CD14-positive monocyte (primary cell): ENCODE measurements around the gene CALD1. TPM values are rescaled to one million over a fixed set of nuclear protein-coding genes. Genes with fewer than 3 reads are reported as not detected.

ENCODE experiments used
- DNase-seq, 3 donors: peaks; one replicate each; pipeline ENCODE4 v3.0.0-alpha.2; 2011 to 2022
- H2AFZ ChIP-seq: 2 replicates; pipeline ENCODE4 v1.6.0; 2012; ENCODE audit warnings: mild to moderate bottlenecking, low read depth, low read length, inconsistent platforms; ENCODE audit not compliant: insufficient read depth, poor library complexity, severe bottlenecking
- H3K27ac ChIP-seq, 2 donors: 1 replicate in 1 of 2; 2 replicates in 1 of 2; pipeline ENCODE4 v1.5.1; 2012 to 2013; ENCODE audit warnings: low read length in 2 of 2, control low read depth in 1 of 2, inconsistent platforms in 1 of 2, low read depth in 1 of 2, mild to moderate bottlenecking in 1 of 2
- H3K27me3 ChIP-seq, 2 donors: one replicate each; pipeline versions ENCODE4 v1.6.0 to v1.6.1; 2011 to 2013; ENCODE audit warnings: low read length in 2 of 2; ENCODE audit not compliant: control insufficient read depth in 2 of 2, insufficient read depth in 2 of 2
- H3K36me3 ChIP-seq, 2 donors: replicated peaks in 1 of 2; 1 replicate in 1 of 2; 2 replicates in 1 of 2; pipeline versions ENCODE4 v1.5.1 to v1.6.1; 2012 to 2013; ENCODE audit warnings: low read length in 2 of 2, control low read depth in 1 of 2, inconsistent platforms in 1 of 2, mild to moderate bottlenecking in 1 of 2; ENCODE audit not compliant: insufficient read depth in 2 of 2, control insufficient read depth in 1 of 2
- H3K4me1 ChIP-seq, 2 donors: 1 replicate in 1 of 2; 2 replicates in 1 of 2; pipeline versions ENCODE4 v1.5.1 to v1.6.1; 2012 to 2013; ENCODE audit warnings: low read length in 2 of 2, control low read depth in 1 of 2, inconsistent platforms in 1 of 2, mild to moderate bottlenecking in 1 of 2, moderate library complexity in 1 of 2; ENCODE audit not compliant: insufficient read depth in 2 of 2, control insufficient read depth in 1 of 2
- H3K4me2 ChIP-seq: replicated peaks from 2 replicates; pipeline ENCODE3; 2012; ENCODE audit warnings: low read length, moderate library complexity, mild to moderate bottlenecking; ENCODE audit not compliant: poor library complexity, severe bottlenecking; ENCODE audit errors: extremely low read depth
- H3K4me3 ChIP-seq, 3 experiments: fragments of 200-600 bp in 1 of 3; sonication (generic) in 1 of 3; replicated peaks in 1 of 3; 1 replicate in 2 of 3; 2 replicates in 1 of 3; pipeline ENCODE4 v1.5.1; 2011 to 2013; ENCODE audit warnings: low read length in 3 of 3, mild to moderate bottlenecking in 3 of 3, control low read depth in 2 of 3, low read depth in 2 of 3, inconsistent platforms in 1 of 3, moderate library complexity in 1 of 3
- H3K79me2 ChIP-seq: 2 replicates; pipeline ENCODE4 v1.6.0; 2012; ENCODE audit warnings: mild to moderate bottlenecking, control low read depth, inconsistent platforms, low read length, moderate library complexity; ENCODE audit not compliant: insufficient read depth
- H3K9ac ChIP-seq: 2 replicates; pipeline ENCODE4 v1.6.0; 2017; ENCODE audit warnings: low read length, mild to moderate bottlenecking; ENCODE audit not compliant: insufficient read depth, poor library complexity, severe bottlenecking
- H3K9me3 ChIP-seq, 2 donors: replicated peaks in 1 of 2; 1 replicate in 1 of 2; 2 replicates in 1 of 2; pipeline versions ENCODE4 v1.5.1 to v1.6.1; 2012 to 2013; ENCODE audit warnings: low read length in 2 of 2, control low read depth in 1 of 2; ENCODE audit not compliant: control insufficient read depth in 1 of 2, insufficient read depth in 1 of 2
- H4K20me1 ChIP-seq: 2 replicates; pipeline ENCODE4 v1.6.0; 2012; ENCODE audit warnings: mild to moderate bottlenecking, low read length, control low read depth, moderate library complexity; ENCODE audit not compliant: insufficient read depth
- H3K27ac Mint-ChIP-seq, 7 donors: one replicate each; pipeline ENCODE4 v1.8.0; 2020; ENCODE audit warnings: mild to moderate bottlenecking in 7 of 7, mixed read lengths in 7 of 7, moderate library complexity in 6 of 7, inconsistent platforms in 2 of 7
- H3K27me3 Mint-ChIP-seq, 3 donors: one replicate each; pipeline ENCODE4 v1.8.0; 2021 to 2022; ENCODE audit warnings: low read depth in 3 of 3, mild to moderate bottlenecking in 3 of 3, mixed read lengths in 3 of 3, moderate library complexity in 3 of 3, inconsistent platforms in 1 of 3
- H3K36me3 Mint-ChIP-seq, 2 donors: one replicate each; pipeline ENCODE4 v1.8.0; 2020; ENCODE audit warnings: mixed read lengths in 2 of 2, inconsistent platforms in 1 of 2, mild to moderate bottlenecking in 1 of 2
- H3K4me1 Mint-ChIP-seq: one replicate; pipeline ENCODE4 v1.8.0; 2020; ENCODE audit warnings: mild to moderate bottlenecking, mixed read lengths
- H3K4me3 Mint-ChIP-seq, 2 donors: one replicate each; pipeline ENCODE4 v1.8.0; 2020; ENCODE audit warnings: mild to moderate bottlenecking in 2 of 2, mixed read lengths in 2 of 2, moderate library complexity in 1 of 2
- H3K9me3 Mint-ChIP-seq, 7 donors: one replicate each; pipeline ENCODE4 v1.8.0; 2020 to 2022; ENCODE audit warnings: mixed read lengths in 7 of 7, mild to moderate bottlenecking in 6 of 7, moderate library complexity in 6 of 7, inconsistent platforms in 2 of 7
- CTCF ChIP-seq: fragments of 200-600 bp; IDR thresholded peaks from one replicate; pipeline ENCODE4 v1.8.0; 2022; ENCODE audit warnings: antibody characterized with exemption, mild to moderate bottlenecking
- WGBS: methylation state at CpG from one replicate; pipeline ENCODE4 v1.1.5; 2013; ENCODE audit warnings: missing lambda C conversion rate; ENCODE audit not compliant: insufficient coverage; 5-methylcytosine and 5-hydroxymethylcytosine counted together
- intact Hi-C, 2 donors: fragments of 100-400 bp; cut with micrococcal nuclease; formaldehyde crosslinking; loops; one replicate each; pipeline versions ENCODE4 v1.15.0 to v1.15.1; 2023
- polyA plus RNA-seq, 3 donors: library from polyadenylated mRNA; depleted of rRNA in 1 of 3; unstranded in 2 of 3; stranded (reverse) in 1 of 3; fragments of 300-500 nt in 2 of 3; fragments of >200 nt in 1 of 3; fragmentation: Illumina TruSeq in 2 of 3; gene quantifications; 1 replicate in 2 of 3; 2 replicates in 1 of 3; pipeline ENCODE4 v1.2.3, GENCODE V29; 2012 to 2021

Gene CALD1
- polyA plus RNA-seq, 3 donors, result 0.18 TPM; not detected in 2

DNA sequence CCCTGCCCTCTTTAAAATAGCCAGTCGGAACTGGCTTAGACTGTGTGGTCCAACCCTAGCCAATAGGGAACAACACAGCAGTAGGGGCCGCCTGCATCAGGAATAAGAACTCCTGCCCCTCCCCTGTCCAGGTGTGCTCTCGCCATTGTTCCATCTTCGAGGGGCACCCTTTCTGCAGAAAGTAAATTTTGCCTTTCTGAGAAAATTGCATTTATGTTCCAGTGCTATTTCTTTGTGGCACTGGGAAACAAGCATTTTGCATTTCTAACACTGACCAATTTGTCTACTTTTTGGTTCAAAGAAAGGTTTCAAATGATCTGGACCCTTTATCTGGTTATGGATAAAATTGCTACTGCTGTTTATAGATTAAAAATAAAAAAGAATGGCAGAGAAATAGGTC is 116.6 kb downstream of the CALD1 start:
- TF ChIP-seq CTCF, result no peak
- H3K36me3 ChIP-seq, result no peaks in the 10 kb centered on the region
- H3K4me3 Mint-ChIP-seq, result no peak overlapping the region

DNA sequence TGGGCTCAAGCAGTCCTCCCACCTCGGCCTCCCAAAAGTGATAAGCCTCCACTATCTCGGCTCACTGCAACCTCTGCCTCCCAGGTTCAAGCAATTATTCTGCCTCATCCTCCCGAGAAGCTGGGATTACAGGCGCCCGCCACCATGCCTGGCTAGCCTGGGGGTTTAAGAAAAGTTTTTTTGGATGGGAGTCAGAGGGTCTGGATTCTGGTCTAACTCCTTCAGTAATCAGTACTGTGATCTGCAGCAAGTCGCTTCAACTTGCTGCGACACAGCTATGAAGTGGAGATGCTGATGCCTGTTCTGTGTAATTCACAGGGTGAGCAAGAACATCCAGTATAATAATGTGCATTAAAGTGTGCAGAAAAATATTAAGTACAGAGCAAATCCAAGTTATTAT is 118.5 kb downstream of the CALD1 start:
- no peak for TF ChIP-seq CTCF
- Histone ChIP-seq H3K9ac (no peak overlapping the region), H4K20me1 (no peaks in the 10 kb centered on the region), H3K27ac (no peak overlapping the region), H3K79me2 (no peaks in the 10 kb centered on the region), H3K4me2 (no peak overlapping the region), H3K36me3 (no peaks in the 10 kb centered on the region), H3K4me1 (no peaks in the 10 kb centered on the region), H3K27me3 (peaks cover 0 to under 1% of the 10 kb centered on the region in 2 donors), H3K4me3 (no peak overlapping the region), H3K9me3 (peaks cover 10% of the 10 kb centered on the region in 2 donors), H2AFZ (no peak overlapping the region)
- intact Hi-C loops, result no loop called here
- WGBS, result 90% methylated on average over 2 of the region's 7 CpGs
- peaks cover 8 to 24% (median 16%) of the 10 kb centered on the region in 7 donors for H3K9me3 Mint-ChIP-seq
- no peak for DNase-seq
- no peak overlapping the region for H3K27ac Mint-ChIP-seq
- peaks cover 2 to 4% (median 4%) of the 10 kb centered on the region in 3 donors for H3K27me3 Mint-ChIP-seq
- H3K36me3 Mint-ChIP-seq, result no peaks in the 10 kb centered on the region
- no peak overlapping the region for H3K4me3 Mint-ChIP-seq
- no peaks in the 10 kb centered on the region for H3K4me1 Mint-ChIP-seq

More for the DNA sequence above, 116.6 kb downstream of the CALD1 start:
- Histone ChIP-seq H3K4me2 (no peak overlapping the region), H3K27ac (no peak overlapping the region), H2AFZ (no peak overlapping the region), H3K79me2 (no peaks in the 10 kb centered on the region), H3K9me3 (peaks cover 10% of the 10 kb centered on the region in 2 donors), H3K9ac (no peak overlapping the region), H3K4me1 (peaks cover 3 to 5% of the 10 kb centered on the region in 2 donors), H3K4me3 (no peak overlapping the region), H4K20me1 (no peaks in the 10 kb centered on the region), H3K27me3 (peaks cover 9 to 18% of the 10 kb centered on the region in 2 donors)
- DNase-seq, result no peak
- 88% methylated on average over 2 of the region's 4 CpGs for WGBS
- intact Hi-C loops, result no loop called here
- no peaks in the 10 kb centered on the region for H3K36me3 Mint-ChIP-seq
- peaks cover 8 to 26% (median 16%) of the 10 kb centered on the region in 7 donors for H3K9me3 Mint-ChIP-seq
- peaks cover 4% of the 10 kb centered on the region for H3K4me1 Mint-ChIP-seq
- H3K27ac Mint-ChIP-seq, result no peak overlapping the region
- H3K27me3 Mint-ChIP-seq, result peaks cover 11 to 20% (median 13%) of the 10 kb centered on the region in 3 donors
